ENCODE measurements around the gene PLEKHM2.

GRCh38 chr1:15687446-15687845 is 3.3 kb downstream of the PLEKHM2 start:
- TF ChIP-seq CTCF (IDR thresholded peaks at IDR 0.05), result no peak
- no peak for TF ChIP-seq POLR2A (IDR thresholded peaks at IDR 0.05)
